ENCODE measurements around the gene RFC3.
"Not testable (repeated sequence)": the region's sequence is repeated elsewhere in the genome, so short reads cannot be mapped to it uniquely, and the experiment has no call there.

The RFC3 gene

DNA sequence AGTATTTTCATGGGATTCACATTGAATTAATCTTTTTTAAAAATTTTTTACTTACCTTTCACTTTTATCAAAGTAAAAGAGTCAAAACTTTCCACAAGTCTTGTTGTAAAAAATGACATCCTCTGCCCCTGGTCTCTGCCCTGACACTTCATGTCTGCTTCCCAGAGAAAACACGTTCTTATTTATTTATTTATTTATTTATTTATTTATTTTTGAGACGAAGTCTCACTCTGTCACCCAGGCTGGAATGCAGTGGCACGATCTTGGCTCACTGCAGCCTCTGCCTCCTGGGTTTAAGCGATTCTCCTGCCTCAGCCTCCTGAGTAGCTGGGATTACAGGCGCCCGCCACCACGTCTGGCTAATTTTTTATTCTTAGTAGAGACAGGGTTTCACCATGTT is 5.1 kb upstream of the RFC3 start:
- not testable (repeated sequence) for DNase-seq (ENCODE audit: low spot score)

DNA sequence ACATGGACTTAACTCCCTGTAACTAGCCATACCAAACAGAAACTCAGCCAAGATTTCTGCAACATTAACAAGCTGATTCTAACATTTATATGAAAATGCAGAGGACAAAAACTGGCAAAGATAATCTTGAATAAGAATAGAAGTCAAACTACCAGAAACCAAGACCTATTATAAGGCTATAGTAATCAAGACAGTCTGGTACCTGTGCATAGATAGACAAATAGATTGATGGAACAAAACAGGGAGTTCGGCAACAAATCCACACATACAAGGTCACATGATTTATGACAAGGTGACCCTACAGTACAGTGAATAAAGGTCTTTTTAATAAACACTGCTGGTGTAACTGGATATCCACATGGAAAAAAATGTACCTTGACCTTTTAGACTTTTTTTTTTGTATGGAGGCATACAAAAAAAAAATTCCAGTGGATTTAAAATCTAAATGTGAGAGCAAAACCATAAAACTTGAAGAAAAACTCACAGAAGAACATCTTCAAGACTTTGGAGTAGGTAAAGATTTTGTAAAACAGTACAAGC is 2.9 kb upstream of the RFC3 start:
- DNase-seq (ENCODE audit: low spot score) = no peak

GRCh38 chr13:33816912-33817311 is 1.0 kb upstream of the RFC3 start:
- no peak for DNase-seq (ENCODE audit: low spot score)

DNA sequence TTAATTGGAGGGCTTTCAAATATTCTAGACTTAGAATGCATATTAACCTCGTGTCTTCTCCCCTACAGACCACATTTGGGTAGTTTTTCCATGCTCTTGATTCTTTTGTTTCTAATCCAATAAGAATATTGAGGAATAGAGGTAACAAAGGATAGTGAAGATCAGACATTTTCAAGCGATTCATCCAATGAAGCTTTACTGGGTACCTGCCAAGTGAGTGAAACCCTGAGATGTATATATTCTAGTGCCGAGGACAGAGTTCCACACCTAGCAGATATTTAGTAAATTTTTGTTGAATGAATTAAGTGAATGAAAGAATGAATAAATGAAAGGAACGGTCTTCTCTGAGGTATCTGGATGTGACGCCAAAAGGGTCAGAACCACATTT is 442 bp upstream of the RFC3 start:
- no peak for DNase-seq (ENCODE audit: low spot score)

- no peak for DNase-seq (ENCODE audit: low spot score)
These were observed 7.1 kb downstream of the RFC3 start for GRCh38 chr13:33825083-33825482.

DNA sequence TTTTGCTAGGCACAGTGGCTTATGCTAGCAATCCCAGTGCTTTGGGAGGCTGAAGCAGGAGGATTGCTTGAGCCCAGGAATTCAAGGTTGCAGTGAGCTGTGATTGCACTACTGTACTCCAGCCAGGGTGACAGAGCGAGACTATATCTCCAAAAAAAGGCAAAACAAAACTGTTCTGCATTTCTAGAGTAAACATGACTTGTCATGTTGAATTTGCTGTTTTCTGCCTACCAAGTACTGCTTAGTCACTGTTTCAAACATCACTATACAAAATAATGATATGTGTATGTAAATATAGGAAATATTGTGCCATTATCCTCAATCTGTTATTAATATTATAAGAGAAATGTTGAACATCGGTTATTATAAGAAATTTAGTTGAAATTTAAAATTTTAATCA is 9.2 kb downstream of the RFC3 start:
- no peak for DNase-seq (ENCODE audit: low spot score)

DNA sequence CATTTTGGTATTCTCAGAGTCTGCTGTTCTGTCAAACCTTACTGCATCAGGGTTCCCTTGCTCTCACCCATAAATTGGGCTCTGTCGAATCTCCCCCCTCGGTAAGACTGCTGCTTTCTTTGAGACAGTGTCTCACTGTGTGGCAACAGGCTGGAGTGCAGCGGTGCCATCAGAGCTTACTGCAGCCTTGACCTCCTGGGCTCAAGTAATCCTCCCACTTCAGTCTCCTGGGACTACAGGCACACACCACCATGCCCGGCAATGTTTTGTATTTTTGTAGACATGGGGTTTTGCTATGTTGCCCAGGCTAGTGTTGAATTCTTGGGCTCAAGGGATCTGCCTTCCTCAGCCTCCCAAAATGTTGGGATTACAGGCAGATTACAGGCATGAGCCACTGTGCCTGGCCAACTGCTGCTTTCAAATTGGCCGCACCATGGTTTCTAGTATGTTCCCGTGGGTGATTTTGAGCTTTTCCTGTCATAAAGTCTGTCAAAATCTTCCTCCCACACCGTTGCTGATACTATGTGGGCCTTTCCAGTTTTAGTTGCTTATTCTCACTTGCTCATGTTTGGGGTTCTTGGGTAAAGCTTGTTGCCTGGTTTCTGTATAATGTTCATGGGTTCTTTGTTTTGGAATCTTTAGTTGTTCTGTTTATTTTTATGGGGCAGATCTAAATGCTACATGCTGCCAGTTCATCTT is 10.6 kb downstream of the RFC3 start:
- DNase-seq (ENCODE audit: low spot score) = no peak

DNA sequence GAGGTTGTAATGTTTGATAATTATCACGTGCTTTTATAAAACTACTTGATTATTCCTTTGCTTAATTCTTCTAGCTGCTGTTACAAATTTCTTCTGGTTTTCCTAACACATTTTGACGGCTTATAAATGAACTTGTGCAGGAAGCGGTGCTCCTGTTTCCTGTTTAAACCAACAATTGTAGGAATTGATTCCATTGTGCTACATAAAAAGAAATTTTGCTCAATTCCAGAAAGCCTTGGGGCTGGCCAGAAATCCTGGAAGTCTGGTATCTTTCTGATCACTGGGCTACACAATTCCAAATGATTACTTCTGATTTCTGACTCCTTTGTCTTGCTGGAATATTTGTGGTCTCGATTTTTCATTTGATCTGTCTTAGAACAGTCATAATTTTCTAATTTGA is 14.9 kb downstream of the RFC3 start:
- no peak for DNase-seq (ENCODE audit: low spot score)

GRCh38 chr13:33838647-33839046 is 20.7 kb downstream of the RFC3 start:
- no peak for DNase-seq (ENCODE audit: low spot score)

DNA sequence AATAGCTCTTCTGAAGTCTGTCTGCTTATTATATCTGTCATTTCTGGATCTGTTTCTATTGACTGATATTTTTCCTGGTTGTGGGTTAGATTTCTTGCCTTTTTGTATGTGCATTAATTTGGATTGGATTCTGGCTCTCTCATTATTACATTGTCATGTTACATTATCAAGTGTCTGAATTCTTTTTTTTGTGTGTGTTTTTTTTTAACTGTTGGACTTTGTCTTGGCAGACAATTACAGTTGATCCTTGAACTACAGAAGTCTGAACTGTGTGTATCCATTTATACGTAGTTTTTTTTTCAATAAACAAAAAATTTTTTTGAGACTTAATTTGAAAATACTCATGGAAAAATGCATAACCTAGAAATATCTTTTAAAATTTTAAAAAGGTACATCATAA is 22.5 kb downstream of the RFC3 start:
- DNase-seq (ENCODE audit: low spot score) = no peak

DNA sequence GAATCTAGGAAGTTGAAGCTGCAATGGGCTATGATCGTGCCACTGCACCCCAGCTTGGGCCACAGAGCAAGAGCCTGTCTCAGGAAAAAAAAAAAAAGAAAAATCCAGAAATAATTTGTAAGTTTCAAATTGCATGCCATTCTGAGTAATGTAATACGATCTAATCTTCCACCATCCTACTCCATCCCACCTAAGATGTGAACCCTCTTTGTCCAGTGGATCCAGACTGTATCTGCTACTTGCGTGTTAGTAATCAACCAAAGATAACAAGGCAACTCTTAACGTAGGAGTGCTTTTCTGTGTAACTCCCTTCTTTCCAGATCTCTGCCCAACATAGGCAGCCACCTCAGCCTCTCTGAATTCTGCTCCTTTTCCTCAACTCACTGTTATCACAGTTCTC is 24.3 kb downstream of the RFC3 start:
- DNase-seq (ENCODE audit: low spot score) = no peak

GRCh38 chr13:33842986-33843385 is 25.0 kb downstream of the RFC3 start:
- no peak for DNase-seq (ENCODE audit: low spot score)

DNA sequence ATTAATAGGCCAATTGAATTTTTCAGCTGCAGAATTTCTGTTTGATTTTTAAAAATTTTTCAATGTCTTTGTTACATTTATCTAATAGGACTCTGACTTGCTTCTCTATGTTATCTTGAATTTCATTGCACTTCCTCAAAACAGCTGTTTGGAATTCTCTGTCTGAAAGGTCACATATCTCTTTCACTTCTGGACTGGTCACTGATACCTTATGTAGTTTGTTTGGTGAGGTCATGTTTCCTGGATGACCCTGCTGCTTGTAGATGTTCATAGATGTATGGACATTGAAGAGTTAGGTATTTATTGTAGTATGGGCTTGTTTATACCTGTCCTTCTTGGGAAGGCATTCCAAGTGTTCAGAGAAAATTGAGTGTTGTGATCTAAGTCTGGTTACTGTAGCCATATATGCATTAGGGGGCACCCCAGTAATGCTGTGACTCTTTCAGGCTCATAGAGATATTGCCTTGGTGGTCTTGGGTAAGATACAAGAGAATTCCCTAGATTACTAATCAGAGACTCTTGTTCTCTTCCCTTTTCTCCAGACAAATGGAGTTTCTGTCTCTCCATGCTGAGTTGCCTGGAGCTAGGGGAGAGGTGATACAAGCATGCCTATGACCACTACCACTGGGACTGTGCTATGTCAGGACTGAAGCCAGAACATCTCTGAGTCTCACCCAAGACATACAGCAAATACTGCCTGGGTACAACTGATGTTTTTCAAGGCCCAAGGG is 27.8 kb downstream of the RFC3 start:
- DNase-seq (ENCODE audit: low spot score) = no peak

GRCh38 chr13:33846303-33847062 is 28.5 kb downstream of the RFC3 start:
- no peak for DNase-seq (ENCODE audit: low spot score)

- DNase-seq (ENCODE audit: low spot score) = no peak
These were observed 31.3 kb downstream of the RFC3 start for GRCh38 chr13:33849211-33849610.

DNA sequence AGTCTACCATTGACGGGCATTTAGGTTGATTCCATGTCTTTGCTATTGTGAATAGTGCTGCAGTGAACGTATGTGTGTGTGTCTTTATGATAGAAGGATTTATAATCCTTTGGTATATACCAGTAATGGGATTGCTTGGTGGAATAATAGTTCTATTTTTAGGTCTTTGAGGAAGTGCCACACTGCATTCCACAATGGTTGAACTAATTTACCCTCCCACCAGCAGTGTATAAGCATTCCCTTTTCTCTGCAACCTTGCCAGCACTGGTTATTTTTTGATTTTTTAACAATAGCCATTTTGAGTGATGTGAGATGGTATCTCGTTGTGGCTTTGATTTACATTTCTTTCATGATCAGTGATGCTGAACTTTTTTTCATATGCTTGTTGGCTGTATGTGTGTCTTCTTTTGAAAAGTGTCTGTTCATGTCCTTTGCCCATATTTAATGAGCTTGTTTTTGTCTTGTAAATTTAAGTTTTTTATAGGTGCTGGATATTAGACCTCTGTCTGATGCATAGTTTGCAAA is 37.5 kb downstream of the RFC3 start:
- no peak for DNase-seq (ENCODE audit: low spot score)

DNA sequence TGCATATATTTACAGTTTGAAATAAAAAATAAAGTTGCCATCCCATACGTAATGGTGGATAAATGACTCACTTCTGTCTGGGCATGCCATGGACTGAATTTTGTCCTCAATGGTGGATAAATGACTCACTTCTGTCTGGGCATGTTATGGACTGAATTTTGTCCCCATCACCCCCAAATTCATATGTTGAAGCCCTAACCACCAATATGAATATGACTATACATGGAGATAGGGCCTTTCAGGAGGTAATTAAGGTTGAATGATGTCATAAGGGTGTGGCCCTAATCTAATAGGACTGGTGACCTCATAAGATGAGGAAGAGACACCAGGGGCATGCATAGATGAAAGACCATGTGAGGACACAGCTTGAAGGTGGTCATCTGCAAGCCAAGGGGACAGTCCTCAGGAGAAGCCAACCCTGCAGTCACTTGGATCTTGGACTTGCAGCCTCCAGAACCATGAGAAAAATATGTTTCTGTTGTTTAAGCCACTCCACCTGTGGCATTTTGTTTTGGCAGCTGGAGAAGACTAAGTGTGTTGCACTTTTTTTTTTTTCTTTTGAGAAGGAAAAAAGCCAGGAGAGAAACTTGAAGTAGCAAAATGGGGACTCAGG is 41.8 kb downstream of the RFC3 start:
- no peak for DNase-seq (ENCODE audit: low spot score)

- DNase-seq (ENCODE audit: low spot score) = no peak
These were observed 42.6 kb downstream of the RFC3 start for GRCh38 chr13:33860526-33860925.

DNA sequence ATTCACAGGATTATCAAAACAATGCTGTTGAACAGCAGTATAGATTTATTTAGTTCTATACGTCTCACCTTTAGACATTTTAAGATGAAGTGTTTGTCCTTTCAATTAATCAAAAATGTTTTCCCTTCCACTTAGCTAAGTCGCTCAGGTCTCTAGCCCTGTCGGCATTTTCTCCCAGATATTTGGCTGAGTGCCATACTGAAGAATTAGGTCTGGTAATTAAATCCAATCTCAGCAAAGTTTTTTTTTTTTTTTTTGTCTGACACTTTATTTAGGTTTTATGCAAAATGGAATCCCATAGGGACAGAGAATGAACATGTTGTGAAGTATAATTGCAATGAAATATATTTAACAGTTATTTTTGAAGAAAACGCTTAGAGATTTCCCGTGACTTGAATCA is 44.1 kb downstream of the RFC3 start:
- DNase-seq (ENCODE audit: low spot score) = no peak

DNA sequence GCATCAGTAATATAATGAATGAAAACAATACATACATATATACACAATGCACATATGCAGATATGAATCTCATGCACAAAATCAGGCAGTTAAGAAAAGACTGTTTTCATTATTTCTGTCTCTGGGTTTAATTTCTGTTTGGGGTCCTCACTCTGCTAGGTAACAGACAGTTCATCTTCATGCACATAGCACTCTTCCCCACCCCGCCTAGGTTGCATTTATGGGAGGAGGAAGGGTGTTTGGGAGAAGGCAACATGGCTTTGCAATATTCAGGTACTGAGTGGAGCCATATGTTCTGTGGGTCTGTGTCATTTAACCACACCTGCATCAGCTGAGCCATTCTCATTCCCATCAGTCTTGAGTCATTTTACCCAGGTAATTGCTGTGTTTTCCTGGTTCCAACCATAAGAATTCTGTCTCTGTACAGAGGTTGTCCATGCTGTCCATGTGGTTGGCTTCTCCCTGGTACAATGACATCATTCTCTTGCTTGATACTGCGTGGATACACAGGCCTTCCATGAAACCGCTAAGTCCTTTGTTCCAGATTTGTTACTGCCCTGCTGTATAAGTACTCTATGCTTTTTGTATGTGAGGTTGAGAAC is 45.3 kb downstream of the RFC3 start:
- no peak for DNase-seq (ENCODE audit: low spot score)

DNA sequence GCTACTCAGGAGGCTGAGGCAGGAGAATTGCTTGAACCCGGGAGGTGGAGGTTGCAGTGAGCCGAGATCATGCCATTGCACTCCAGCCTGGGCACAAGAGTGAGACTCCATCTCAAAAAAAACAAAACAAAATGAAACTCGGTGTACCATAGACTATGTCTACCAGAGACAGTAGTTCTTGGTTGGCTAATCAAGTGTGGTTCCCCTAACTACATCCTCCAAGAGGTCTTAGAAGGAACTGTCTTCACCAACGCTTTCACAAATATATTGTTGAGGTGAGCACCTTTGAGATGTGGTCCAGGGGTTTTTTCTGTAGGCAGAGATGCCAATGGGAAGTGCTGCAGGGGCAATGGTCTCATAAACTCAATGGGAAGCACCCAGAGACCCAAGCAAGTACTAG is 48.0 kb downstream of the RFC3 start:
- DNase-seq (ENCODE audit: low spot score) = no peak

GRCh38 chr13:33867472-33867871 is 49.5 kb downstream of the RFC3 start:
- no peak for DNase-seq (ENCODE audit: low spot score)
